IMR-90 (cell line): Measurements from ENCODE around the gene ZNF20. TPM values are rescaled to one million over a fixed set of nuclear protein-coding genes. Genes with fewer than 3 reads are reported as not detected.

ENCODE experiments used
- ATAC-seq: fragments of 200-7000 bp; cut with Tn5 transposase; 2 replicates; pipeline ENCODE4 v1.9.1; 2020; ENCODE audit warnings: low read depth, mild to moderate bottlenecking, moderate library complexity
- BruUV-seq: library from RNA; stranded (reverse); fragments of 400-500 nt; replicated peaks from 2 replicates; lab custom pipeline; 2021; lab: Mats Ljungman, UMichigan
- CTCF ChIA-PET: fragments of 300-600 bp; formaldehyde crosslinking; extraction: SDS; loops from one replicate; lab custom pipeline; 2021; ENCODE audit warnings: antibody characterized with exemption; lab: Yijun Ruan, JAX
- POLR2A ChIA-PET: fragments of 300-600 bp; sonication (Branson Sonifier 250); formaldehyde crosslinking; loops from one replicate; lab custom pipeline; 2022; ENCODE audit warnings: antibody characterized with exemption; ENCODE audit not compliant: unreplicated experiment; lab: Charles Lee
- DNase-seq: peaks from one replicate; pipeline ENCODE4 v3.0.0; 2013
- H2AFZ ChIP-seq: replicated peaks from 2 replicates; pipeline ENCODE3; 2013; ENCODE audit warnings: low read length, mild to moderate bottlenecking; ENCODE audit not compliant: poor library complexity
- H2AK5ac ChIP-seq: 2 replicates; pipeline ENCODE4 v1.6.1; 2013; ENCODE audit warnings: low read depth, low read length, inconsistent platforms
- H2AK9ac ChIP-seq: replicated peaks from 2 replicates; pipeline ENCODE3; 2013; ENCODE audit warnings: mild to moderate bottlenecking, low read depth, low read length, moderate library complexity; ENCODE audit not compliant: poor library complexity
- H2BK120ac ChIP-seq: 2 replicates; pipeline ENCODE4 v1.6.1; 2013; ENCODE audit warnings: low read depth, low read length, inconsistent platforms
- H2BK15ac ChIP-seq: 3 replicates; pipeline ENCODE4 v1.6.1; 2013; ENCODE audit warnings: low read depth, low read length, inconsistent platforms
- H2BK20ac ChIP-seq: 2 replicates; pipeline ENCODE4 v1.6.1; 2013; ENCODE audit warnings: low read depth, mild to moderate bottlenecking, inconsistent platforms, low read length, moderate library complexity
- H2BK5ac ChIP-seq: 2 replicates; pipeline ENCODE4 v1.6.1; 2013; ENCODE audit warnings: mild to moderate bottlenecking, low read depth, low read length, inconsistent platforms; ENCODE audit not compliant: poor library complexity, severe bottlenecking
- H3K14ac ChIP-seq: replicated peaks from 2 replicates; pipeline ENCODE4 v1.6.1; 2013; ENCODE audit warnings: low read depth, low read length, inconsistent platforms
- H3K18ac ChIP-seq: 2 replicates; pipeline ENCODE4 v1.6.1; 2013; ENCODE audit warnings: low read depth, low read length, control low read depth
- H3K23ac ChIP-seq: 2 replicates; pipeline ENCODE4 v1.6.1; 2013; ENCODE audit warnings: low read depth, low read length, inconsistent platforms
- H3K27ac ChIP-seq: 2 replicates; pipeline ENCODE4 v1.5.1; 2013; ENCODE audit warnings: mild to moderate bottlenecking, control low read depth, low read length; ENCODE audit not compliant: insufficient read depth
- H3K27me3 ChIP-seq: 2 replicates; pipeline ENCODE4 v1.6.1; 2013; ENCODE audit warnings: low read length; ENCODE audit not compliant: control insufficient read depth, insufficient read depth
- H3K36me3 ChIP-seq: 2 replicates; pipeline ENCODE4 v1.6.1; 2013; ENCODE audit warnings: low read length, mixed read lengths; ENCODE audit not compliant: control insufficient read depth, insufficient read depth
- H3K4ac ChIP-seq: 2 replicates; pipeline ENCODE4 v1.6.1; 2013; ENCODE audit warnings: low read depth, low read length, inconsistent platforms
- H3K4me1 ChIP-seq: 2 replicates; pipeline ENCODE4 v1.6.1; 2013; ENCODE audit warnings: low read length, mixed read lengths; ENCODE audit not compliant: control insufficient read depth, insufficient read depth
- H3K4me2 ChIP-seq: 2 replicates; pipeline ENCODE4 v1.6.1; 2013; ENCODE audit warnings: low read depth, mild to moderate bottlenecking, control low read depth, low read length, moderate library complexity
- H3K4me3 ChIP-seq: 2 replicates; pipeline ENCODE4 v1.5.1; 2013; ENCODE audit warnings: low read depth, mild to moderate bottlenecking, control low read depth, low read length, moderate library complexity; ENCODE audit not compliant: insufficient read depth
- H3K56ac ChIP-seq: 2 replicates; pipeline ENCODE4 v1.6.1; 2013; ENCODE audit warnings: low read length, inconsistent platforms; ENCODE audit not compliant: insufficient read depth; ENCODE audit errors: extremely low read depth
- H3K79me1 ChIP-seq, 2 experiments: 2 replicates each; pipeline ENCODE4 v1.6.1; 2013; ENCODE audit warnings: low read length in 2 of 2, inconsistent platforms in 1 of 2, low read depth in 1 of 2
- H3K9ac ChIP-seq: 2 replicates; pipeline ENCODE4 v1.6.1; 2013; ENCODE audit warnings: low read depth, low read length, control low read depth
- H3K9me1 ChIP-seq: 2 replicates; pipeline ENCODE4 v1.6.1; 2013; ENCODE audit warnings: low read length, inconsistent platforms; ENCODE audit not compliant: insufficient read depth
- H3K9me3 ChIP-seq: 2 replicates; pipeline ENCODE4 v1.6.1; 2013; ENCODE audit warnings: low read length; ENCODE audit not compliant: control insufficient read depth, insufficient read depth
- H4K20me1 ChIP-seq: 2 replicates; pipeline ENCODE4 v1.6.1; 2013; ENCODE audit warnings: low read length, inconsistent platforms; ENCODE audit not compliant: insufficient read depth
- H4K5ac ChIP-seq: 2 replicates; pipeline ENCODE4 v1.6.1; 2013; ENCODE audit warnings: mild to moderate bottlenecking, low read depth, low read length, control low read depth
- H4K8ac ChIP-seq, 2 experiments: 2 replicates each; pipeline ENCODE4 v1.6.1; 2013; ENCODE audit warnings: low read depth in 2 of 2, low read length in 2 of 2, control low read depth in 1 of 2, inconsistent platforms in 1 of 2
- H4K91ac ChIP-seq: 2 replicates; pipeline ENCODE4 v1.6.1; 2013; ENCODE audit warnings: low read depth, low read length, inconsistent platforms; ENCODE audit not compliant: insufficient read depth
- BHLHE40 ChIP-seq: fragments of 150-350 bp; IDR thresholded peaks from 2 replicates; pipeline ENCODE4 v1.6.1; 2016; ENCODE audit warnings: mild to moderate bottlenecking, low read depth, low read length
- CEBPB ChIP-seq: IDR thresholded peaks from 2 replicates; pipeline ENCODE4 v1.6.1; 2012; ENCODE audit warnings: low read depth, low read length, improper control_type of control experiment
- CHD1 ChIP-seq: IDR thresholded peaks from 2 replicates; pipeline ENCODE4 v1.6.1; 2012; ENCODE audit warnings: low read depth, low read length, improper control_type of control experiment
- FOS ChIP-seq: fragments of 150-350 bp; IDR thresholded peaks from 2 replicates; pipeline ENCODE4 v1.6.1; 2016; ENCODE audit warnings: low read depth, low read length
- MAFK ChIP-seq: IDR thresholded peaks from 2 replicates; pipeline ENCODE4 v1.6.1; 2012; ENCODE audit warnings: low read depth, low read length, improper control_type of control experiment
- MAZ ChIP-seq: IDR thresholded peaks from 2 replicates; pipeline ENCODE4 v1.6.1; 2012; ENCODE audit warnings: low read depth, mild to moderate bottlenecking, low read length, improper control_type of control experiment, moderate library complexity, borderline replicate concordance
- MXI1 ChIP-seq: IDR thresholded peaks from 2 replicates; pipeline ENCODE4 v1.6.1; 2012; ENCODE audit warnings: low read depth, mild to moderate bottlenecking, low read length, moderate library complexity, borderline replicate concordance
- NFE2L2 ChIP-seq: fragments of 150-350 bp; IDR thresholded peaks from 2 replicates; pipeline ENCODE4 v1.6.1; 2016; ENCODE audit warnings: low read depth, mild to moderate bottlenecking, low read length
- POLR2A ChIP-seq: IDR thresholded peaks from 2 replicates; pipeline ENCODE4 v1.6.1; 2012; ENCODE audit warnings: mild to moderate bottlenecking, low read depth, low read length
- RAD21 ChIP-seq: IDR thresholded peaks from 2 replicates; pipeline ENCODE4 v1.6.1; 2012; ENCODE audit warnings: low read length, improper control_type of control experiment
- RCOR1 ChIP-seq: IDR thresholded peaks from 2 replicates; pipeline ENCODE4 v1.6.1; 2012; ENCODE audit warnings: mild to moderate bottlenecking, low read length, improper control_type of control experiment; ENCODE audit not compliant: insufficient replicate concordance
- RFX5 ChIP-seq: IDR thresholded peaks from 2 replicates; pipeline ENCODE4 v1.8.0; 2012; ENCODE audit warnings: low read depth, mild to moderate bottlenecking, low read length, moderate library complexity
- SMC3 ChIP-seq: fragments of 150-350 bp; IDR thresholded peaks from 2 replicates; pipeline ENCODE4 v1.6.1; 2016; ENCODE audit warnings: low read depth, mild to moderate bottlenecking, antibody characterized with exemption, low read length, moderate library complexity
- WGBS, 2 experiments: methylation state at CpG; one replicate each; pipeline versions ENCODE4 v1.1.5 to v1.1.7; 2013; ENCODE audit warnings: missing lambda C conversion rate in 2 of 2; ENCODE audit not compliant: insufficient read length in 1 of 2; ENCODE audit errors: extremely low coverage in 2 of 2; 5-methylcytosine and 5-hydroxymethylcytosine counted together
- dilution Hi-C: fragments of 300-500 bp; cut with HindIII; formaldehyde crosslinking; loops from one replicate; pipeline ENCODE4 v1.14.3; 2018; ENCODE audit warnings: low sequenced_read_pairs; ENCODE audit not compliant: unreplicated experiment
- in situ Hi-C: fragments of 300-500 bp; cut with MboI; formaldehyde crosslinking; loops from 3 replicates; pipeline ENCODE4 v1.14.3; 2019; ENCODE audit warnings: low sequenced_read_pairs, inconsistent platforms, mixed read lengths
- intact Hi-C: fragments of 100-400 bp; cut with micrococcal nuclease; formaldehyde crosslinking; loops from 2 replicates; pipeline ENCODE4 v1.10.0; 2022
- polyA plus RNA-seq, 3 experiments: library from polyadenylated mRNA; depleted of rRNA; stranded (reverse); fragments of >200 nt; gene quantifications; 2 replicates each; pipeline ENCODE4 v1.2.3, GENCODE V29; 2012; ENCODE audit warnings: low replicate concordance in 1 of 3
- total RNA-seq: library from RNA; depleted of rRNA; stranded (reverse); fragments of >200 nt; gene quantifications from 2 replicates; pipeline ENCODE4 v1.2.3, GENCODE V29; 2012
- TF ChIP-seq, protein P1 (sequence below): fragments of 150-350 bp; IDR thresholded peaks from 2 replicates; pipeline ENCODE4 v1.6.1; 2016; ENCODE audit warnings: low read depth, mild to moderate bottlenecking, low read length, moderate library complexity, borderline replicate concordance
- TF ChIP-seq, protein P2 (sequence below): fragments of 150-350 bp; IDR thresholded peaks from 2 replicates; pipeline ENCODE4 v1.6.1; 2017; ENCODE audit warnings: mild to moderate bottlenecking, antibody characterized with exemption, low read length, low read depth
- TF ChIP-seq, protein P3 (sequence below): conservative IDR thresholded peaks from 2 replicates; pipeline ENCODE4 v1.5.1; 2012; ENCODE audit warnings: mild to moderate bottlenecking, low read depth, low read length, improper control_type of control experiment

ZNF20 gene
- total and polyA plus RNA-seq, 2 of the 4 experiments (the other 2 are of a cell fraction): 2.1 to 7.9 TPM

- H2BK5ac ChIP-seq: no peak overlapping the region
- intact Hi-C loops (no loop called here), in situ Hi-C loops (no loop called here), dilution Hi-C loops (no loop called here)
- WGBS, 2 experiments: 80% methylated on average over 1 of the region's 3 CpGs; no CpG with 5 or more reads in 1 of the 2 experiments
- no peak overlapping the region for H3K4me3 ChIP-seq
- ChIA-PET CTCF (no interaction called here), POLR2A (no interaction called here)
- H2AK5ac ChIP-seq: no peak overlapping the region
- H4K20me1 ChIP-seq: no peaks in the 10 kb centered on the region
- DNase-seq: no peak
- no peak overlapping the region for H3K56ac ChIP-seq
- H3K14ac ChIP-seq: no peak overlapping the region
- H3K9me3 ChIP-seq: peaks cover 60% of the 10 kb centered on the region
- no peak overlapping the region for H3K4me2 ChIP-seq
- H3K9me1 ChIP-seq: no peaks in the 10 kb centered on the region
- no peak overlapping the region for H4K8ac ChIP-seq
- H4K91ac ChIP-seq: no peak overlapping the region
- H2AFZ ChIP-seq: no peak overlapping the region
- no peak overlapping the region for H2BK15ac ChIP-seq
- H2BK20ac ChIP-seq: no peak overlapping the region
- H3K4me1 ChIP-seq: no peaks in the 10 kb centered on the region
- H3K23ac ChIP-seq: no peak overlapping the region
- no peak overlapping the region for H3K18ac ChIP-seq
- H3K79me1 ChIP-seq: peaks cover 6 to 10% of the 10 kb centered on the region in 2 experiments
- peaks cover 50% of the 10 kb centered on the region for H3K36me3 ChIP-seq
- TF ChIP-seq RAD21: no peak
- no peak for TF ChIP-seq FOS
- TF ChIP-seq POLR2A: no peak
- TF ChIP-seq NFE2L2: no peak
- TF ChIP-seq MXI1: no peak
- no peak for TF ChIP-seq CEBPB
- TF ChIP-seq MAFK: no peak
- TF ChIP-seq BHLHE40: no peak
- TF ChIP-seq, protein P1, sequence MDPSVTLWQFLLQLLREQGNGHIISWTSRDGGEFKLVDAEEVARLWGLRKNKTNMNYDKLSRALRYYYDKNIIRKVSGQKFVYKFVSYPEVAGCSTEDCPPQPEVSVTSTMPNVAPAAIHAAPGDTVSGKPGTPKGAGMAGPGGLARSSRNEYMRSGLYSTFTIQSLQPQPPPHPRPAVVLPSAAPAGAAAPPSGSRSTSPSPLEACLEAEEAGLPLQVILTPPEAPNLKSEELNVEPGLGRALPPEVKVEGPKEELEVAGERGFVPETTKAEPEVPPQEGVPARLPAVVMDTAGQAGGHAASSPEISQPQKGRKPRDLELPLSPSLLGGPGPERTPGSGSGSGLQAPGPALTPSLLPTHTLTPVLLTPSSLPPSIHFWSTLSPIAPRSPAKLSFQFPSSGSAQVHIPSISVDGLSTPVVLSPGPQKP: no peak
- TF ChIP-seq, protein P2, sequence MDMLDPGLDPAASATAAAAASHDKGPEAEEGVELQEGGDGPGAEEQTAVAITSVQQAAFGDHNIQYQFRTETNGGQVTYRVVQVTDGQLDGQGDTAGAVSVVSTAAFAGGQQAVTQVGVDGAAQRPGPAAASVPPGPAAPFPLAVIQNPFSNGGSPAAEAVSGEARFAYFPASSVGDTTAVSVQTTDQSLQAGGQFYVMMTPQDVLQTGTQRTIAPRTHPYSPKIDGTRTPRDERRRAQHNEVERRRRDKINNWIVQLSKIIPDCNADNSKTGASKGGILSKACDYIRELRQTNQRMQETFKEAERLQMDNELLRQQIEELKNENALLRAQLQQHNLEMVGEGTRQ: no peak
- TF ChIP-seq CHD1: no peak
- no peak for TF ChIP-seq RFX5
- TF ChIP-seq, protein P3, sequence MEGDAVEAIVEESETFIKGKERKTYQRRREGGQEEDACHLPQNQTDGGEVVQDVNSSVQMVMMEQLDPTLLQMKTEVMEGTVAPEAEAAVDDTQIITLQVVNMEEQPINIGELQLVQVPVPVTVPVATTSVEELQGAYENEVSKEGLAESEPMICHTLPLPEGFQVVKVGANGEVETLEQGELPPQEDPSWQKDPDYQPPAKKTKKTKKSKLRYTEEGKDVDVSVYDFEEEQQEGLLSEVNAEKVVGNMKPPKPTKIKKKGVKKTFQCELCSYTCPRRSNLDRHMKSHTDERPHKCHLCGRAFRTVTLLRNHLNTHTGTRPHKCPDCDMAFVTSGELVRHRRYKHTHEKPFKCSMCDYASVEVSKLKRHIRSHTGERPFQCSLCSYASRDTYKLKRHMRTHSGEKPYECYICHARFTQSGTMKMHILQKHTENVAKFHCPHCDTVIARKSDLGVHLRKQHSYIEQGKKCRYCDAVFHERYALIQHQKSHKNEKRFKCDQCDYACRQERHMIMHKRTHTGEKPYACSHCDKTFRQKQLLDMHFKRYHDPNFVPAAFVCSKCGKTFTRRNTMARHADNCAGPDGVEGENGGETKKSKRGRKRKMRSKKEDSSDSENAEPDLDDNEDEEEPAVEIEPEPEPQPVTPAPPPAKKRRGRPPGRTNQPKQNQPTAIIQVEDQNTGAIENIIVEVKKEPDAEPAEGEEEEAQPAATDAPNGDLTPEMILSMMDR: no peak
- TF ChIP-seq SMC3: no peak
- no peak for TF ChIP-seq RCOR1
- no peak for TF ChIP-seq MAZ
- no peak overlapping the region for H3K9ac ChIP-seq
- no peak for ATAC-seq
- H3K27ac ChIP-seq: no peak overlapping the region
- no TSS peak for BruUV-seq
- H4K5ac ChIP-seq: no peak overlapping the region
- H3K27me3 ChIP-seq: no peaks in the 10 kb centered on the region
- no peak overlapping the region for H2AK9ac ChIP-seq
- no peak overlapping the region for H3K4ac ChIP-seq
- H2BK120ac ChIP-seq: no peak overlapping the region
Measured at GRCh38 chr19:12133069-12133468, 7.1 kb downstream of the ZNF20 start.
